ENCODE data around the gene TNFRSF4. TPM values are rescaled to one million over a fixed set of nuclear protein-coding genes. Genes with fewer than 3 reads are reported as not detected.

TNFRSF4 gene
- total RNA-seq, 1 experiment from 2014 or later: 0.37 TPM

DNA sequence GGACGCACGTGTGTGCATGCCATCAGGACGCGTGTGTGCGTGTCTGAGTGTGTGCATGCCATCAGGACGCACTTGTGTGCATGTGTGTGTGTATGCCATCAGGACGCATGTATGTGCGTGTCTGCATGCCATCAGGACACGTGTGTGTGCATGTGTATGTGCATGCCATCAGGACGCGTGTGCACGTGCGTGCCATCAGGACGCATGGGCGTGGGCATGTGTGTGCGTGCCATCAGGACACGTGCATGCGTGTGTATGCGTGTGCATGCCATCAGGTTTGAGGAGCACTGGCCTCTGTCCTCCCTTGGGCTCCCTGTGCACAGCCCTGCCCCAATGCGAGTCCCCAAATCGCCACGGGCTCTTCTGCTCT, 45.2 kb upstream of the TNFRSF4 start:
- POLR2A ChIA-PET: no interaction called here
- Histone ChIP-seq H3K79me2 (ENCODE audit: insufficient read depth, low read length) (peaks cover 16% of the 10 kb centered on the region; the same call in 1 of the 2 replicates), H2AFZ (ENCODE audit: low read depth, low read length, poor library complexity, severe bottlenecking) (no peak overlapping the region), H3K9me2 (ENCODE audit: insufficient read depth) (no peaks in the 10 kb centered on the region), H4K20me1 (ENCODE audit: insufficient read depth) (no peaks in the 10 kb centered on the region), H3K27me3 (ENCODE audit: insufficient read depth, low read length) (no peaks in the 10 kb centered on the region), H3K4me2 (ENCODE audit: low read length) (no peak overlapping the region), H3K9me3 (ENCODE audit: control insufficient read depth in 1 of 2, insufficient read depth in 1 of 2, low read depth in 1 of 2, low read length in 2 of 2) (no peaks in the 10 kb centered on the region), H3K4me3 (replicated peaks in 1 of 2; ENCODE audit: low read depth in 1 of 2, low read length in 2 of 2) (no peak overlapping the region), H3K4me1 (ENCODE audit: control insufficient read depth in 1 of 2, insufficient read depth in 2 of 2, low read length in 2 of 2) (no peaks in the 10 kb centered on the region), H3K9ac (ENCODE audit: low read length) (no peak overlapping the region), H3K27ac (ENCODE audit: low read depth, low read length) (no peak overlapping the region; the same call in 1 of the 2 replicates), H3K36me3 (ENCODE audit: control insufficient read depth in 1 of 2, insufficient read depth in 2 of 2, low read length in 2 of 2) (peaks cover 30 to 52% of the 10 kb centered on the region in 2 experiments; a peak in 3 of 4 replicates)
- BruUV-seq (replicated peaks): no TSS peak
- intact Hi-C loops (cut with micrococcal nuclease): no loop called here
- RAD21 ChIA-PET (ENCODE audit: low non-redundant PET in 1 of 2, low total read pairs in 2 of 2, uncharacterized antibody in 2 of 2, unreplicated experiment in 2 of 2): no interaction called here
- ATAC-seq: no peak
- no peak for DNase-seq (ENCODE audit: low read depth, low spot score)
- CTCF ChIA-PET: no interaction called here
- no peak for TF ChIP-seq TCF7L2 (IDR thresholded peaks at IDR 0.05; ENCODE audit: borderline replicate concordance, extremely low read depth, insufficient read depth, insufficient read length)
- TF ChIP-seq SP1 (IDR thresholded peaks at IDR 0.05; ENCODE audit: low read depth): no peak
- no peak for TF ChIP-seq CEBPB (IDR thresholded peaks at IDR 0.05; ENCODE audit: low read depth)
- no peak for TF ChIP-seq SIN3A (IDR thresholded peaks at IDR 0.05; ENCODE audit: low read depth)
- TF ChIP-seq, protein P1, sequence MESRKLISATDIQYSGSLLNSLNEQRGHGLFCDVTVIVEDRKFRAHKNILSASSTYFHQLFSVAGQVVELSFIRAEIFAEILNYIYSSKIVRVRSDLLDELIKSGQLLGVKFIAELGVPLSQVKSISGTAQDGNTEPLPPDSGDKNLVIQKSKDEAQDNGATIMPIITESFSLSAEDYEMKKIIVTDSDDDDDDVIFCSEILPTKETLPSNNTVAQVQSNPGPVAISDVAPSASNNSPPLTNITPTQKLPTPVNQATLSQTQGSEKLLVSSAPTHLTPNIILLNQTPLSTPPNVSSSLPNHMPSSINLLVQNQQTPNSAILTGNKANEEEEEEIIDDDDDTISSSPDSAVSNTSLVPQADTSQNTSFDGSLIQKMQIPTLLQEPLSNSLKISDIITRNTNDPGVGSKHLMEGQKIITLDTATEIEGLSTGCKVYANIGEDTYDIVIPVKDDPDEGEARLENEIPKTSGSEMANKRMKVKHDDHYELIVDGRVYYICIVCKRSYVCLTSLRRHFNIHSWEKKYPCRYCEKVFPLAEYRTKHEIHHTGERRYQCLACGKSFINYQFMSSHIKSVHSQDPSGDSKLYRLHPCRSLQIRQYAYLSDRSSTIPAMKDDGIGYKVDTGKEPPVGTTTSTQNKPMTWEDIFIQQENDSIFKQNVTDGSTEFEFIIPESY (IDR thresholded peaks at IDR 0.05; ENCODE audit: extremely low read depth, insufficient replicate concordance, low read length): no peak
- TF ChIP-seq ZNF274 (IDR thresholded peaks at IDR 0.05; ENCODE audit: low read depth, low read length): no peak
- no peak for TF ChIP-seq JUND (IDR thresholded peaks at IDR 0.05)
- no peak for TF ChIP-seq ZFX (IDR thresholded peaks at IDR 0.05)
- no peak for TF ChIP-seq RAD21 (IDR thresholded peaks at IDR 0.05; ENCODE audit: low read depth)
- TF ChIP-seq POLR2A (IDR thresholded peaks at IDR 0.05; ENCODE audit: borderline replicate concordance, extremely low read depth, insufficient read depth, insufficient read length): no peak
- no peak for TF ChIP-seq POLR2AphosphoS5 (IDR thresholded peaks at IDR 0.05; ENCODE audit: low read depth, low read length)
- TF ChIP-seq SRF (IDR thresholded peaks at IDR 0.05; ENCODE audit: low read depth): no peak
- no peak for TF ChIP-seq YY1 (IDR thresholded peaks at IDR 0.05; ENCODE audit: extremely low read depth, insufficient replicate concordance, low read depth, low read length)
- no peak for TF ChIP-seq EZH2 (IDR thresholded peaks at IDR 0.05)
- TF ChIP-seq, protein P2, sequence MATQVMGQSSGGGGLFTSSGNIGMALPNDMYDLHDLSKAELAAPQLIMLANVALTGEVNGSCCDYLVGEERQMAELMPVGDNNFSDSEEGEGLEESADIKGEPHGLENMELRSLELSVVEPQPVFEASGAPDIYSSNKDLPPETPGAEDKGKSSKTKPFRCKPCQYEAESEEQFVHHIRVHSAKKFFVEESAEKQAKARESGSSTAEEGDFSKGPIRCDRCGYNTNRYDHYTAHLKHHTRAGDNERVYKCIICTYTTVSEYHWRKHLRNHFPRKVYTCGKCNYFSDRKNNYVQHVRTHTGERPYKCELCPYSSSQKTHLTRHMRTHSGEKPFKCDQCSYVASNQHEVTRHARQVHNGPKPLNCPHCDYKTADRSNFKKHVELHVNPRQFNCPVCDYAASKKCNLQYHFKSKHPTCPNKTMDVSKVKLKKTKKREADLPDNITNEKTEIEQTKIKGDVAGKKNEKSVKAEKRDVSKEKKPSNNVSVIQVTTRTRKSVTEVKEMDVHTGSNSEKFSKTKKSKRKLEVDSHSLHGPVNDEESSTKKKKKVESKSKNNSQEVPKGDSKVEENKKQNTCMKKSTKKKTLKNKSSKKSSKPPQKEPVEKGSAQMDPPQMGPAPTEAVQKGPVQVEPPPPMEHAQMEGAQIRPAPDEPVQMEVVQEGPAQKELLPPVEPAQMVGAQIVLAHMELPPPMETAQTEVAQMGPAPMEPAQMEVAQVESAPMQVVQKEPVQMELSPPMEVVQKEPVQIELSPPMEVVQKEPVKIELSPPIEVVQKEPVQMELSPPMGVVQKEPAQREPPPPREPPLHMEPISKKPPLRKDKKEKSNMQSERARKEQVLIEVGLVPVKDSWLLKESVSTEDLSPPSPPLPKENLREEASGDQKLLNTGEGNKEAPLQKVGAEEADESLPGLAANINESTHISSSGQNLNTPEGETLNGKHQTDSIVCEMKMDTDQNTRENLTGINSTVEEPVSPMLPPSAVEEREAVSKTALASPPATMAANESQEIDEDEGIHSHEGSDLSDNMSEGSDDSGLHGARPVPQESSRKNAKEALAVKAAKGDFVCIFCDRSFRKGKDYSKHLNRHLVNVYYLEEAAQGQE (IDR thresholded peaks at IDR 0.05; ENCODE audit: low read depth): no peak
- TF ChIP-seq EGR1 (IDR thresholded peaks at IDR 0.05; ENCODE audit: low read depth): no peak
- TF ChIP-seq, protein P3, sequence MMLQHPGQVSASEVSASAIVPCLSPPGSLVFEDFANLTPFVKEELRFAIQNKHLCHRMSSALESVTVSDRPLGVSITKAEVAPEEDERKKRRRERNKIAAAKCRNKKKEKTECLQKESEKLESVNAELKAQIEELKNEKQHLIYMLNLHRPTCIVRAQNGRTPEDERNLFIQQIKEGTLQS (IDR thresholded peaks at IDR 0.05): no peak
- TF ChIP-seq, protein P4, sequence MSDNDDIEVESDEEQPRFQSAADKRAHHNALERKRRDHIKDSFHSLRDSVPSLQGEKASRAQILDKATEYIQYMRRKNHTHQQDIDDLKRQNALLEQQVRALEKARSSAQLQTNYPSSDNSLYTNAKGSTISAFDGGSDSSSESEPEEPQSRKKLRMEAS (IDR thresholded peaks at IDR 0.05): no peak
- TF ChIP-seq FOSL1 (IDR thresholded peaks at IDR 0.05; ENCODE audit: low read depth): no peak

Data from HCT116 (cell line).